ENCODE results near the gene TMEM115.

GRCh38 chr3:50380405-50381085 lies 21.2 kb upstream of the TMEM115 start:
- TF ChIP-seq CTCF (IDR thresholded peaks at IDR 0.05) (no peak), POLR2A (IDR thresholded peaks at IDR 0.05) (no peak)

All from thyroid gland (tissue), 4 donors.